ENCODE results near the gene HEATR3. TPM values are rescaled to one million over a fixed set of nuclear protein-coding genes. Genes with fewer than 3 reads are reported as not detected.

The HEATR3 gene
- total RNA-seq, 1 donor from 2014 or later: 27.9 TPM

DNA sequence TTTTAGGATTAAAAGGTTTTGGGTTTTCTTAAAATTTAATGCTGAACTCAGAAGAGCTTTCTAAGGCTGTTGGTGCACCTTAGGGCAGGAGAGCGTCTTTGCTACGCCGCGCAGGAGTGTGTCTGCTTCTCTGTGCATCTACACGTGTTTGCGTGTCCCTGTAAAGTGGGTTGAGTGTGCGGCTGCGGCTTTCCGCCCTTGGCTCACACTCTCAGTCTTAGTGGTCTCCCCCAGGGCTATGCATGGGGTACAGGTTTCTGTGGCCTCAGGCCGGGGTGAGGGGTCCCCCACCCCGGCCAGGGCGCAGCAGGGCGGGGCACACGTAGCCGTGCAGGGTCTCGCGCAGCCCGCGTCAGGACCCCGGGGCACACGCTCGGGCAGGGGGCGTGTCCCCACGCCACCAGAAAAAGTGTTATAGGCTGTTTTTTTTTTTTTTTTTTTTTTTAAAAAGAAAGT lies 86.6 kb downstream of the HEATR3 start:
- TF ChIP-seq, protein P1, sequence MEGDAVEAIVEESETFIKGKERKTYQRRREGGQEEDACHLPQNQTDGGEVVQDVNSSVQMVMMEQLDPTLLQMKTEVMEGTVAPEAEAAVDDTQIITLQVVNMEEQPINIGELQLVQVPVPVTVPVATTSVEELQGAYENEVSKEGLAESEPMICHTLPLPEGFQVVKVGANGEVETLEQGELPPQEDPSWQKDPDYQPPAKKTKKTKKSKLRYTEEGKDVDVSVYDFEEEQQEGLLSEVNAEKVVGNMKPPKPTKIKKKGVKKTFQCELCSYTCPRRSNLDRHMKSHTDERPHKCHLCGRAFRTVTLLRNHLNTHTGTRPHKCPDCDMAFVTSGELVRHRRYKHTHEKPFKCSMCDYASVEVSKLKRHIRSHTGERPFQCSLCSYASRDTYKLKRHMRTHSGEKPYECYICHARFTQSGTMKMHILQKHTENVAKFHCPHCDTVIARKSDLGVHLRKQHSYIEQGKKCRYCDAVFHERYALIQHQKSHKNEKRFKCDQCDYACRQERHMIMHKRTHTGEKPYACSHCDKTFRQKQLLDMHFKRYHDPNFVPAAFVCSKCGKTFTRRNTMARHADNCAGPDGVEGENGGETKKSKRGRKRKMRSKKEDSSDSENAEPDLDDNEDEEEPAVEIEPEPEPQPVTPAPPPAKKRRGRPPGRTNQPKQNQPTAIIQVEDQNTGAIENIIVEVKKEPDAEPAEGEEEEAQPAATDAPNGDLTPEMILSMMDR (IDR thresholded peaks at IDR 0.05; ENCODE audit: partially characterized antibody, unreplicated experiment): no peak
- Mint-ChIP-seq H3K27ac (ENCODE audit: unreplicated experiment) (peak overlapping the region; percentile 64), H3K4me1 (ENCODE audit: low read depth, unreplicated experiment) (peaks cover 15% of the 10 kb centered on the region), H3K4me3 (ENCODE audit: unreplicated experiment) (peak overlapping the region; percentile 93), H3K36me3 (ENCODE audit: unreplicated experiment) (no peaks in the 10 kb centered on the region), H3K27me3 (ENCODE audit: unreplicated experiment) (peaks cover 10% of the 10 kb centered on the region), H3K9me3 (ENCODE audit: unreplicated experiment) (peaks cover 7% of the 10 kb centered on the region)
- DNase-seq: peak; percentile 25

GRCh38 chr16:50152807-50153595 lies 87.2 kb downstream of the HEATR3 start, which contains the start of gene TENT4B:
Gene TENT4B (plus strand): TSS chr16:50153306. CDS start chr16:50153622, 316 bp downstream.
- Mint-ChIP-seq H3K4me1 (ENCODE audit: low read depth, unreplicated experiment) (peaks cover 15% of the 10 kb centered on the region), H3K4me3 (ENCODE audit: unreplicated experiment) (peak within 1 kb of the TSS; percentile 93), H3K27me3 (ENCODE audit: unreplicated experiment) (peaks cover 10% of the 10 kb centered on the region), H3K9me3 (ENCODE audit: unreplicated experiment) (peaks cover 7% of the 10 kb centered on the region), H3K36me3 (ENCODE audit: unreplicated experiment) (no peaks in the 10 kb centered on the region), H3K27ac (ENCODE audit: unreplicated experiment) (peak within 1 kb of the TSS; percentile 64)
- peak; percentile 85 for DNase-seq
- TF ChIP-seq, protein P1 (IDR thresholded peaks at IDR 0.05; ENCODE audit: partially characterized antibody, unreplicated experiment): no peak

DNA sequence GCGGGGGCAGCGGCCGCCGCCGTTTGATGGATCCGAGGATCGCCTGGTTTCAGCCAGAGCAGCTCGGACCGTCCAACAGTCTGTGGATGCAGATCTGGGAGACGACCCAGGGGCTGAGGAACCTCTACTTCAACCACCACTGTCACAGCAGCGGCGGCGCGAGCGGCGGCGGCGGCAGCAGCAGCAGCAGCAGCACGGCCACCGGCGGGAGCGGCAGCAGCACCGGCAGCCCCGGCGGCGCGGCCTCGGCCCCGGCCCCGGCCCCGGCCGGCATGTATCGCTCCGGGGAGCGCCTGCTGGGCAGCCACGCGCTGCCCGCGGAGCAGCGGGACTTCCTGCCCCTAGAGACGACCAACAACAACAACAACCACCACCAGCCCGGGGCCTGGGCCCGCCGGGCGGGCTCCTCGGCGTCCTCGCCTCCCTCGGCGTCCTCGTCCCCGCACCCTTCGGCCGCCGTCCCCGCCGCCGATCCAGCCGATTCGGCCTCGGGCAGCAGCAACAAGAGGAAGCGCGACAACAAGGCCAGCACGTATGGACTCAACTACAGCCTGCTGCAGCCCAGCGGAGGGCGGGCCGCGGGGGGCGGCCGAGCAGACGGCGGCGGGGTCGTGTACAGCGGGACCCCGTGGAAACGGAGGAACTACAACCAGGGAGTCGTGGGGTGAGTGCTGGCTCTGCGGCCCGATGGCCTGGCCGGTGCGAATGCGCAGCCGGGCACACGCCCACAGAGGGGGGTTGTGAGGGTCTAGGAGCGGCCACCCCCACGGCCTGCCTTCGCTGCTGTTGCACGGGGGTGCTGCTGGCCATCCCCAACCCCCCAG lies 88.0 kb downstream of the HEATR3 start:
- TF ChIP-seq, protein P1 (IDR thresholded peaks at IDR 0.05; ENCODE audit: partially characterized antibody, unreplicated experiment): no peak
- DNase-seq: peak; percentile 38
- Mint-ChIP-seq H3K9me3 (ENCODE audit: unreplicated experiment) (peaks cover 7% of the 10 kb centered on the region), H3K4me1 (ENCODE audit: low read depth, unreplicated experiment) (peaks cover 17% of the 10 kb centered on the region), H3K27me3 (ENCODE audit: unreplicated experiment) (peaks cover 10% of the 10 kb centered on the region), H3K27ac (ENCODE audit: unreplicated experiment) (peak overlapping the region; percentile 31), H3K4me3 (ENCODE audit: unreplicated experiment) (peak overlapping the region; percentile 90), H3K36me3 (ENCODE audit: unreplicated experiment) (no peaks in the 10 kb centered on the region)

DNA sequence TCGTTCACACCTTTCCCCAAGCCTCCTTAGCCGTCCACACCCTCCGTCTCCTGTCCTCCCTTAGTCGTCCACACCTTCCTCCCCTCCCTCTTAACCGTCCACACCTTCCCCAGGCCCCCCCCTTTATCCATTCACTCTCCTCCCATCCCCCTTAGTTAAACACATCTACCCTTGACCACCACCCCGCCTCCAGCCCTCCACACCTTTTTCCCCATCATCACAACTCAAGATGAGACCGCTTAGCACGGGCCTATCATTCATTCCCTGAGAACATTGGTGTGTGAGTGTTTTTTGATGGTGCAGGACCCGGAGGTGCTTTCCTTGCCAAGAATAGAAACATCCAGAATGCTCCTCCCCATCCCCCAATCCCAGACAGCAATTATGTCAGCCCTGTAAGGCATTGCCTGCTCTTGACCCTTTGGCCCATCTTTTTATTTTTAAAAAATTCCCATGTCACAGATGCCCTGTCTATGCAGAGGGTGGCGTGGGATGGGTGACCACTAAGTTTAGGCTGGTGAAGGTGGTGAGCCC lies 88.7 kb downstream of the HEATR3 start:
- H3K9me3 Mint-ChIP-seq (ENCODE audit: unreplicated experiment): peaks cover 7% of the 10 kb centered on the region
- H3K4me1 Mint-ChIP-seq (ENCODE audit: low read depth, unreplicated experiment): peaks cover 17% of the 10 kb centered on the region
- no peak for DNase-seq
- H3K27me3 Mint-ChIP-seq (ENCODE audit: unreplicated experiment): peaks cover 10% of the 10 kb centered on the region
- H3K36me3 Mint-ChIP-seq (ENCODE audit: unreplicated experiment): no peaks in the 10 kb centered on the region
- TF ChIP-seq, protein P1 (IDR thresholded peaks at IDR 0.05; ENCODE audit: partially characterized antibody, unreplicated experiment): no peak
- peak overlapping the region; percentile 90 for H3K4me3 Mint-ChIP-seq (ENCODE audit: unreplicated experiment)
- H3K27ac Mint-ChIP-seq (ENCODE audit: unreplicated experiment): peak overlapping the region; percentile 31
